ENCODE data around the gene MCOLN3.

GRCh38 chr1:85033221-85033620 lies 15.1 kb downstream of the MCOLN3 start:
- TF ChIP-seq, protein P1, sequence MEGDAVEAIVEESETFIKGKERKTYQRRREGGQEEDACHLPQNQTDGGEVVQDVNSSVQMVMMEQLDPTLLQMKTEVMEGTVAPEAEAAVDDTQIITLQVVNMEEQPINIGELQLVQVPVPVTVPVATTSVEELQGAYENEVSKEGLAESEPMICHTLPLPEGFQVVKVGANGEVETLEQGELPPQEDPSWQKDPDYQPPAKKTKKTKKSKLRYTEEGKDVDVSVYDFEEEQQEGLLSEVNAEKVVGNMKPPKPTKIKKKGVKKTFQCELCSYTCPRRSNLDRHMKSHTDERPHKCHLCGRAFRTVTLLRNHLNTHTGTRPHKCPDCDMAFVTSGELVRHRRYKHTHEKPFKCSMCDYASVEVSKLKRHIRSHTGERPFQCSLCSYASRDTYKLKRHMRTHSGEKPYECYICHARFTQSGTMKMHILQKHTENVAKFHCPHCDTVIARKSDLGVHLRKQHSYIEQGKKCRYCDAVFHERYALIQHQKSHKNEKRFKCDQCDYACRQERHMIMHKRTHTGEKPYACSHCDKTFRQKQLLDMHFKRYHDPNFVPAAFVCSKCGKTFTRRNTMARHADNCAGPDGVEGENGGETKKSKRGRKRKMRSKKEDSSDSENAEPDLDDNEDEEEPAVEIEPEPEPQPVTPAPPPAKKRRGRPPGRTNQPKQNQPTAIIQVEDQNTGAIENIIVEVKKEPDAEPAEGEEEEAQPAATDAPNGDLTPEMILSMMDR (IDR thresholded peaks at IDR 0.05), result no peak
- TF ChIP-seq SIN3A (IDR thresholded peaks at IDR 0.05; ENCODE audit: borderline replicate concordance, insufficient read depth, low read depth, low read length), result no peak
- TF ChIP-seq POLR2AphosphoS5 (IDR thresholded peaks at IDR 0.05; ENCODE audit: low read depth, low read length), result no peak
